Naive thymus-derived CD4-positive, alpha-beta T cell (primary cell): ENCODE data around the gene ARIH1. TPM values are rescaled to one million over a fixed set of nuclear protein-coding genes. Genes with fewer than 3 reads are reported as not detected.
"Not testable (repeated sequence)": the region's sequence is repeated elsewhere in the genome, so short reads cannot be mapped to it uniquely, and the experiment has no call there.

Experiments used
- ATAC-seq: fragments of 150-1000 bp; cut with Tn5 transposase; 2 replicates; pipeline ENCODE4 v1.10.0; 2021; ENCODE audit warnings: mild to moderate bottlenecking, moderate library complexity
- CTCF ChIA-PET: fragments of 350-600 bp; sonication (Branson Sonifier 250); formaldehyde crosslinking; loops from one replicate; lab custom pipeline; 2021; ENCODE audit warnings: antibody characterized with exemption; lab: Charles Lee
- POLR2A ChIA-PET: fragments of 350-600 bp; sonication (Branson Sonifier 250); formaldehyde crosslinking; loops from one replicate; lab custom pipeline; 2021; ENCODE audit warnings: antibody characterized with exemption, inconsistent platforms; lab: Charles Lee
- DNase-seq, 9 donors: peaks; one replicate each; pipeline versions ENCODE4 v3.0.0 to v3.0.0-alpha.2; 2020 to 2022; ENCODE audit warnings: mixed read lengths in 1 of 9
- H3K27ac ChIP-seq: one replicate; pipeline ENCODE4 v1.7.0; 2013; ENCODE audit warnings: mild to moderate bottlenecking, low read depth, low read length, moderate library complexity
- H3K27me3 ChIP-seq, 2 donors: one replicate each; pipeline ENCODE4 v1.7.0; 2013; ENCODE audit warnings: low read length in 2 of 2, mild to moderate bottlenecking in 2 of 2, moderate library complexity in 2 of 2; ENCODE audit not compliant: control insufficient read depth in 2 of 2, insufficient read depth in 2 of 2
- H3K36me3 ChIP-seq, 3 experiments: 1 replicate in 2 of 3; 2 replicates in 1 of 3; pipeline ENCODE4 v1.7.0; 2013; ENCODE audit warnings: low read length in 3 of 3, mild to moderate bottlenecking in 3 of 3, moderate library complexity in 1 of 3; ENCODE audit not compliant: insufficient read depth in 3 of 3, control insufficient read depth in 2 of 3
- H3K4me1 ChIP-seq, 2 donors: one replicate each; pipeline ENCODE4 v1.7.0; 2013; ENCODE audit warnings: low read length in 2 of 2, mild to moderate bottlenecking in 2 of 2, moderate library complexity in 1 of 2; ENCODE audit not compliant: control insufficient read depth in 2 of 2, insufficient read depth in 2 of 2
- H3K4me3 ChIP-seq: 2 replicates; pipeline ENCODE4 v1.7.0; 2013; ENCODE audit warnings: mild to moderate bottlenecking, low read length
- H3K9me3 ChIP-seq, 3 experiments: 1 replicate in 2 of 3; 2 replicates in 1 of 3; pipeline ENCODE4 v1.7.0; 2013; ENCODE audit warnings: low read length in 3 of 3; ENCODE audit not compliant: control insufficient read depth in 2 of 3
- H3K27ac Mint-ChIP-seq, 9 donors: one replicate each; pipeline ENCODE4 v1.8.0; 2020 to 2022; ENCODE audit warnings: mixed read lengths in 9 of 9, mild to moderate bottlenecking in 8 of 9, moderate library complexity in 5 of 9, inconsistent platforms in 2 of 9
- H3K27me3 Mint-ChIP-seq, 5 donors: one replicate each; pipeline ENCODE4 v1.8.0; 2021 to 2022; ENCODE audit warnings: mixed read lengths in 5 of 5, mild to moderate bottlenecking in 1 of 5
- H3K36me3 Mint-ChIP-seq, 5 donors: one replicate each; pipeline ENCODE4 v1.8.0; 2020 to 2022; ENCODE audit warnings: mixed read lengths in 5 of 5, mild to moderate bottlenecking in 3 of 5, inconsistent platforms in 1 of 5
- H3K4me1 Mint-ChIP-seq, 7 donors: one replicate each; pipeline ENCODE4 v1.8.0; 2020 to 2022; ENCODE audit warnings: mixed read lengths in 7 of 7, mild to moderate bottlenecking in 3 of 7, inconsistent platforms in 1 of 7
- H3K4me3 Mint-ChIP-seq, 10 donors: one replicate each; pipeline ENCODE4 v1.8.0; 2020 to 2022; ENCODE audit warnings: mild to moderate bottlenecking in 10 of 10, mixed read lengths in 10 of 10, moderate library complexity in 6 of 10, inconsistent platforms in 2 of 10
- H3K9me3 Mint-ChIP-seq, 11 donors: one replicate each; pipeline ENCODE4 v1.8.0; 2020 to 2022; ENCODE audit warnings: mixed read lengths in 11 of 11, mild to moderate bottlenecking in 4 of 11, inconsistent platforms in 1 of 11, moderate library complexity in 1 of 11
- intact Hi-C, 2 donors: fragments of 100-400 bp; cut with micrococcal nuclease; formaldehyde crosslinking; loops; one replicate each; pipeline ENCODE4 v1.15.1; 2023
- polyA plus RNA-seq, 2 donors: library from polyadenylated mRNA; unstranded; fragments of 300-500 nt; fragmentation: Illumina TruSeq; gene quantifications; one replicate each; pipeline ENCODE4 v1.2.3, GENCODE V29; 2021
- total RNA-seq, 6 experiments: library from RNA in 5 of 6; stranded (reverse) in 5 of 6; gene quantifications; 1 replicate in 5 of 6; 2 replicates in 1 of 6; pipeline ENCODE4 v1.2.3 and lab custom pipeline; 2021 to 2026

Gene ARIH1
- total and polyA plus RNA-seq, 7 experiments from 2014 or later: 20.1 to 191 (median 179) TPM

DNA sequence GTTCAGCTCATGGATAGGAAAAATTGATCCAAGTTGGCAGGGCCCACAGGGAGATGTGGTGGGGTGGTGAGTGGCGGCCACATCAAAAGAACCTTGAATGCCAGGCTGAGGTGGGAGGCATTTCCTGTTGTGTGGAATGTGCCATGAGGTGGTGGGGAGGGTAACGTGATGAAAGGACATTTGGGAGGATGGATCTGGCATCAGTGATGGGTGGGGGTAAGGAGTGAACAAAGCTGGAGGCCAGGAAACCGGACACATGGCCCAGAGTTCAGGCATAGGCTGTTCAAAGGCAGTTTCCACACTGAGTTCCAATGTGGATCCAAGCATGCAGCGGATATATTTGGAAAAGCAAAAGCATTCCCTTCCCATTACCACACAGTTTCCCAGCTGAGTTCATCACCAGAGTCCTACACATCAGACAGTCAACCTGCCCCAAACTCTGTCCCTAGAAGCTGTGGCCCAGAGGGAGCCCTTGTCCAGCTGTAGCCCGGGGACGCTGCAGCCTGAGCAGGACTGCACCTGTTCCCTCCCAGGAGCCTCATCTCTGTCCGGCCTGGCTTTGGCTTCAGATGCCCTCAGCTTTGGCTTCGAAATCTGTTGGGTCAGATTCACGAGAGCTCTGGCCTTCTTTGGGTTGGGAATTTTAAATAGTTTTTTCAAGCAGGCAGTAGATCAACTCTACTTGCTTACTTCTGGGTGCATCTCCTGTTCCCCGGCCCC is 142.5 kb downstream of the ARIH1 start:
- no peak overlapping the region for H3K4me3 Mint-ChIP-seq
- Histone ChIP-seq H3K27ac (no peak overlapping the region), H3K4me3 (no peak overlapping the region), H3K9me3 (no peaks in the 10 kb centered on the region), H3K36me3 (no peaks in the 10 kb centered on the region), H3K27me3 (no peaks in the 10 kb centered on the region), H3K4me1 (no peaks in the 10 kb centered on the region)
- H3K4me1 Mint-ChIP-seq: peaks cover 3 to 13% (median 8%) of the 10 kb centered on the region in 7 donors
- H3K27me3 Mint-ChIP-seq: no peaks in the 10 kb centered on the region
- POLR2A ChIA-PET: no interaction called here
- intact Hi-C loops: no loop called here
- DNase-seq: no peak
- H3K27ac Mint-ChIP-seq: no peak overlapping the region
- H3K9me3 Mint-ChIP-seq: no peaks in the 10 kb centered on the region
- no peak for ATAC-seq
- no peaks in the 10 kb centered on the region for H3K36me3 Mint-ChIP-seq
- CTCF ChIA-PET: no interaction called here

DNA sequence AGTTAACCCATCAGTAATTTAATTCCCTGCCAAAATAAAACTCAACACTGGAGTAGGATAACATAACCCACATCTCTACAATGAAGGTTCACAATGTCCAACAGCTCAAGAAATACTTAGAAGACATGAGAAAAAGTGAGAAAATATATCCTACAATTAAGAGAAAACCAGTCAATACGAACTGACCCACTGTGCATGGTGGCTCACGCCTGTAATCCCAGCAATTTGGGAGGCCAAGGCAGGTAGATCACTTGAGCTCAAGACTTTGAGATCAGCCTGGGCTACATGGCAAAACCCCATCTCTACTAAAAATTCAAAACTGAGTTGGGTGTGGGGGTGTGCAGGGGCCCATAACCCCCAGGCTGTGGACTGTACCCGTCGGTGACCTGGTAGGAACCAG is 149.7 kb downstream of the ARIH1 start:
- H3K36me3 ChIP-seq, H3K27me3 Mint-ChIP-seq, H3K4me1 Mint-ChIP-seq, intact Hi-C loops, CTCF ChIA-PET, H3K9me3 ChIP-seq, H3K27ac ChIP-seq, H3K27ac Mint-ChIP-seq, H3K9me3 Mint-ChIP-seq, H3K27me3 ChIP-seq, POLR2A ChIA-PET, H3K4me3 Mint-ChIP-seq, H3K4me3 ChIP-seq, ATAC-seq, H3K4me1 ChIP-seq, DNase-seq, H3K36me3 Mint-ChIP-seq: not testable (repeated sequence)

DNA sequence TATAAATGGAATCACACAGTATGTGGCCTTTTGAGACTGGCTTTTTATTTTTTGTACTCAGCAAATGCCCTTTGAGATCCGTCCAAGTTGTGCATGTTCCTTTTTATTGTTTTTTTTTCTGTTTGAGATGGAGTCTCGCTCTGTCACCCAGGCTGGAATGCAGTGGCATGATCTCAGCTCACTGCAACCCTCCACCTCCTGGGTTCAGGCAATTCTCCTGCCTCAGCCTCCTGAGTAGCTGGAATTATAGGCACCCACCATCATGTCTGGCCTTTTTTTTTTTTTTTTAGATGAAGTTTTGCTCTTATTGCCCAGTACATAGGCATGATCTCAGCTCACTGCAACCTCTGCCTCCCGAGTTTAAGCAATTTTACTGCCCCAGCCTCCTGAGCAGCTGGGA is 152.0 kb downstream of the ARIH1 start:
- H3K36me3 ChIP-seq, H3K27me3 ChIP-seq, H3K27ac Mint-ChIP-seq, CTCF ChIA-PET, H3K27me3 Mint-ChIP-seq, H3K9me3 Mint-ChIP-seq, H3K9me3 ChIP-seq, H3K4me3 ChIP-seq, H3K27ac ChIP-seq, ATAC-seq, H3K4me1 Mint-ChIP-seq, intact Hi-C loops, POLR2A ChIA-PET, H3K4me1 ChIP-seq, DNase-seq, H3K4me3 Mint-ChIP-seq, H3K36me3 Mint-ChIP-seq: not testable (repeated sequence)

DNA sequence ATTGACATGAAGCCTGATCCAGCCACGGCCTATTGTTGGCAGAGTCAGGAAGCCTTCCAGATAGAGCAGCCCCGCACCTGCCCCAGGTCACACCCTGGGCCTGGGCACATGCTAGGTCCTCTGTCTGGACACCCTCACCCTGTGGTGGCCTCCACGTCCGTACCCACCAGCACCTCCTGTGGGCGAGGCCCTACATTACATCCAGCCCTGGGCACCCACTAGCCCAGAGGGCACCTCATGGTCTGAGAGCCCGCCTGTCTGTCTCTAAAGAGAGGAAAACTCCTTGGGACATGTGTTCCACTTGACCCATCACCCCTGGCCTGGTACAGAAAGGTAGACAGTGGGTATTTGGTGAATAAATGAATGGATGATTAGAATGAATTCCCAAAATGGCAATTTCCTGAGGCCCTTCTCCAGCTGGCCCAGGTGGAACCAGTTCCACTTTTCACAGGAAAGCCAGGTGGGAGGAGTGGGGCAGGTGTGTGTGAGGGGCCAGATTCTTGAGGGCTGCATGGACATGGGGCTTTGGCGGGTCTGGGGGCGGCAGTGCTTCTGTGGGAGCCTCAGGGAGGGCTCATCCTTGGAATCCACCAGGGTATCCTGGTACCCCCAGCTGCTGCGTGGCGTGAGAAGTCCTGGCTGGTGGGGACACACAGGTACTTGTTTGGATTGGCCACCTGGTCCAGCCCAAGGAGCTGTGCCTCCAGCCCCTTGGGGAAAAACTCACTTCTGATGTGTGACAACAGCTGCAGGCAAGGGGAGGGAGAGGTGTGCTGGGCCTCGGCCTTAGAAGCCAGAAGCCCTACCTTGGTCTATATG is 154.3 kb downstream of the ARIH1 start:
- H3K36me3 ChIP-seq, H3K27me3 ChIP-seq, intact Hi-C loops, H3K4me3 Mint-ChIP-seq, H3K27me3 Mint-ChIP-seq, H3K4me1 Mint-ChIP-seq, ATAC-seq, H3K27ac Mint-ChIP-seq, H3K4me1 ChIP-seq, H3K4me3 ChIP-seq, H3K27ac ChIP-seq, DNase-seq, H3K9me3 Mint-ChIP-seq, H3K9me3 ChIP-seq, H3K36me3 Mint-ChIP-seq, CTCF ChIA-PET: not testable (repeated sequence)
- POLR2A ChIA-PET: interaction anchor here (0.7 kb wide), 1 partner anchor 63 kb away, joined by 3 read pairs; no protein-coding TSS in a partner anchor

DNA sequence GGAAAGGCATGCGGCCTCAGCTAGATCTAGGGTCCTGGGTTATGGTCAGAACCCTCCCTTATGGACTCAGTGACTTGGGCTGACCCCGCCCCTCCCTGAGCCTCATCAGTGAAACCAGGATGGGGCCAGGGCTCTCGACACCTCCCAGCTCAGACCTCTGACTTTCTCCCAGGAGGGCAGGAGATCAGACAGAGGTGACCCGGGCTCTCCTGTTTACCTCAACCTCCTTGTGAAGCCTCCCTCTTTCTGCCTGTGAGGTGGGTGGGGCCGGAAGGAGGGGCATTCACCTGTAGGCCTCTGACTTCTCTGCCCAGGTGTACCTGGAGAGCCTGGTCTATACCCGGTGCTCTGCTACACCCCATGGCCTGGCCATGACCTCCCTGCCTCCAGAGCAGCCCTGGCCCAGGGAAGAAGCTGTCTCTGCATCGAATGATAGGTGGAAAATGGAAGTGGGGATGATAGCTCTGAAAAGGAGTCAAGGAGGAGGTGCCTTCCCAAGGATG is 155.0 kb downstream of the ARIH1 start:
- H3K4me1 ChIP-seq, H3K27ac ChIP-seq, H3K4me1 Mint-ChIP-seq, H3K4me3 Mint-ChIP-seq, H3K27ac Mint-ChIP-seq, H3K9me3 Mint-ChIP-seq, CTCF ChIA-PET, H3K27me3 Mint-ChIP-seq, POLR2A ChIA-PET, H3K27me3 ChIP-seq, H3K4me3 ChIP-seq, H3K9me3 ChIP-seq, H3K36me3 Mint-ChIP-seq, DNase-seq, H3K36me3 ChIP-seq, ATAC-seq, intact Hi-C loops: not testable (repeated sequence)

DNA sequence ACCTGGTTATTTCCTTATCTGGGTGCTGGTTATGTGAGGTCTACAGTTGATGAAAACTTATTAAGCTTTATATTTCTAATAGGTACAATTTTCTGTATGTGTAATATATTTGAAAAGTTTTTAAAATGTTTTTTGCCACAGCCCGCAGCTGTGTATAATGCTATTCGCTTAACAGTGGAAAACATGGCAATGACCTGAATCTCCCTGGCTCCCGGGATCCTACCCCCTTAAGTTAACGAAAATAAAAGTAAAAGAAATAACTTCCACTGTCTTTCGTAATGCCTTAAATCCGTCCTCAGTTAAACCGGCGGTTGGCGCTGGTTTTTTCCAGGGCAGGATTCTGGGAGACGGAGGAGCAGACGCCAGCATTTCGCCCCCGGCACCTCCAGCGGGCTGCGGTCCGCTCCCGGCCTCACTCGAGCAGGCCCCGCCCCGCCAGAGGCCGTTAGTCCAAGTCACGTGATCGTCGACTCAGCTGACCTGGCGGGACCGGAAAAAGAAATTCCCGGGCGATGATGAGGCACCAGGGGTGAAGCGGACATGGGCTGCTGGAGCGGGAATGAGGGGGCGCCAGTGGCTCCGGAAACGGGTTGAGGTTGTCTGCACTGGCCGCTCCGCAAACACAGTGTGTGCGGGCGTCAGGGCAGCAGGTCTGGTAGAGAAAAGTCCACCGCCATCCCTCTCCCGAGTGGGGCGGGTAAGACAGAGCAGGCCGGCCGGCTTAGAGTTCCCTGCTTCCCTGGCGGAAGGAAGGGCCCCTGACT is 162.6 kb downstream of the ARIH1 start:
- H3K4me3 ChIP-seq, H3K27me3 ChIP-seq, H3K4me1 ChIP-seq, H3K36me3 Mint-ChIP-seq, H3K9me3 ChIP-seq, H3K36me3 ChIP-seq, H3K27me3 Mint-ChIP-seq, POLR2A ChIA-PET, H3K4me1 Mint-ChIP-seq, CTCF ChIA-PET, H3K27ac ChIP-seq, H3K27ac Mint-ChIP-seq, H3K9me3 Mint-ChIP-seq, intact Hi-C loops: not testable (repeated sequence)
- peak overlapping the region in 9 of 10 donors; percentile 39 to 77 (median 53) for H3K4me3 Mint-ChIP-seq
- peak; percentile 14 to 72 (median 32) for DNase-seq
- ATAC-seq: peak; percentile 71
